K562 (cell line): ENCODE results near the gene REEP3. TPM values are rescaled to one million over a fixed set of nuclear protein-coding genes. Genes with fewer than 3 reads are reported as not detected.
A peak's percentile ranks its signal among the peaks of the same experiment; 100 is the strongest.

Source experiments
- ATAC-seq: fragments of 200-7000 bp; cut with Tn5 transposase; 3 replicates; pipeline ENCODE4 v1.9.1; 2020; ENCODE audit warnings: moderate library complexity
- BruUV-seq: library from RNA; stranded (reverse); fragments of 400-500 nt; replicated peaks from 2 replicates; lab custom pipeline; 2021; lab: Mats Ljungman, UMichigan
- CTCF ChIA-PET: fragments of 300-600 bp; formaldehyde crosslinking; extraction: SDS; loops from one replicate; lab custom pipeline; 2021; ENCODE audit warnings: low intra/inter-chr PET ratio; lab: Yijun Ruan, JAX
- POLR2A ChIA-PET: fragments of 300-600, 350-650 bp; sonication (Branson Sonifier 250); formaldehyde crosslinking; extraction: SDS; loops from one replicate; lab custom pipeline; 2021; ENCODE audit warnings: antibody characterized with exemption, inconsistent platforms; lab: Yijun Ruan, JAX
- DNase-seq, 4 experiments: peaks; one replicate each; pipeline versions ENCODE4 v3.0.0 to v3.0.0-alpha.2; 2011 to 2018; ENCODE audit warnings: low spot score in 3 of 4, mixed read lengths in 3 of 4; ENCODE audit errors: extremely low read depth in 1 of 4
- FAIRE-seq: peaks from 2 replicates; lab custom pipeline; 2011; peaks lifted over from hg19 to GRCh38; lab: Jason Lieb, UNC
- H2AFZ ChIP-seq: 2 replicates; pipeline ENCODE4 v1.6.0; 2011; ENCODE audit warnings: low read depth, low read length, control low read depth, inconsistent platforms
- H3K27ac ChIP-seq: fragments of 200-600 bp; 3 replicates; pipeline ENCODE4 v1.8.0; 2011; ENCODE audit warnings: low read depth, mild to moderate bottlenecking, control low read depth, inconsistent platforms, low read length, moderate library complexity, mixed read lengths; ENCODE audit errors: extremely low read depth
- H3K27me3 ChIP-seq, 2 experiments: fragments of 300-600 bp in 1 of 2; 2 replicates in 1 of 2; 3 replicates in 1 of 2; pipeline versions ENCODE4 v1.6.0 to v1.8.0; 2011; ENCODE audit warnings: inconsistent platforms in 2 of 2, low read length in 2 of 2, mild to moderate bottlenecking in 1 of 2, mixed read lengths in 1 of 2, moderate library complexity in 1 of 2; ENCODE audit not compliant: control insufficient read depth in 2 of 2, insufficient read depth in 2 of 2
- H3K36me3 ChIP-seq: fragments of 300-600 bp; 3 replicates; pipeline ENCODE4 v1.8.0; 2011; ENCODE audit warnings: mild to moderate bottlenecking, low read length, inconsistent platforms; ENCODE audit not compliant: control insufficient read depth, insufficient read depth
- H3K4me1 ChIP-seq, 2 experiments: fragments of 200-600 bp in 1 of 2; replicated peaks in 1 of 2; 2 replicates in 1 of 2; 3 replicates in 1 of 2; pipeline versions ENCODE4 v1.5.1 to v1.8.0; 2011; ENCODE audit warnings: inconsistent platforms in 2 of 2, low read length in 2 of 2, mild to moderate bottlenecking in 1 of 2, mixed read lengths in 1 of 2, moderate library complexity in 1 of 2; ENCODE audit not compliant: control insufficient read depth in 2 of 2, insufficient read depth in 2 of 2
- H3K4me2 ChIP-seq: 2 replicates; pipeline ENCODE4 v1.6.1; 2011; ENCODE audit warnings: low read length, control low read depth, inconsistent platforms, mixed read lengths; ENCODE audit not compliant: insufficient read depth
- H3K4me3 ChIP-seq: fragments of 200-600 bp; sonication (generic), shearing (Covaris generic); 2 replicates; pipeline ENCODE4 v1.5.1; 2016; ENCODE audit warnings: control low read depth, inconsistent platforms
- H3K79me2 ChIP-seq: fragments of 200-600 bp; 3 replicates; pipeline ENCODE4 v1.8.0; 2011; ENCODE audit warnings: low read length, inconsistent platforms; ENCODE audit not compliant: control insufficient read depth, insufficient read depth
- H3K9ac ChIP-seq, 2 experiments: 2 replicates each; pipeline versions ENCODE4 v1.6.0 to v1.6.1; 2011; ENCODE audit warnings: low read depth in 2 of 2, low read length in 2 of 2, control low read depth in 1 of 2, inconsistent platforms in 1 of 2, mild to moderate bottlenecking in 1 of 2, mixed read lengths in 1 of 2; ENCODE audit not compliant: insufficient read depth in 1 of 2
- H3K9me1 ChIP-seq: one replicate; pipeline ENCODE4 v1.6.0; 2011; ENCODE audit warnings: inconsistent platforms, mild to moderate bottlenecking, low read length, moderate library complexity; ENCODE audit not compliant: control insufficient read depth, insufficient read depth
- H3K9me3 ChIP-seq: replicated peaks from 2 replicates; pipeline ENCODE4 v1.5.1; 2011; ENCODE audit warnings: low read depth, low read length, inconsistent platforms; ENCODE audit not compliant: control insufficient read depth, insufficient read depth
- H4K20me1 ChIP-seq: replicated peaks from 2 replicates; pipeline ENCODE4 v1.6.1; 2011; ENCODE audit warnings: low read length, inconsistent platforms, mixed read lengths; ENCODE audit not compliant: control insufficient read depth, insufficient read depth
- ASH1L ChIP-seq: fragments of 450-650 bp; IDR thresholded peaks from 2 replicates; pipeline ENCODE4 v1.6.1; 2018; ENCODE audit warnings: borderline replicate concordance, mild to moderate bottlenecking, low read depth; ENCODE audit not compliant: partially characterized antibody
- FOXK2 ChIP-seq, 2 experiments: fragments of 450-650 bp; IDR thresholded peaks in 1 of 2; conservative IDR thresholded peaks in 1 of 2; 2 replicates each; pipeline ENCODE4 v1.6.1; 2016; ENCODE audit warnings: low read depth in 2 of 2, mild to moderate bottlenecking in 1 of 2
- PHB2 ChIP-seq: fragments of 450-650 bp; IDR thresholded peaks from 2 replicates; pipeline ENCODE4 v1.6.1; 2017; ENCODE audit warnings: low read depth
- WGBS: fragments of 100-300 bp; shearing (Covaris generic); methylation state at CpG from one replicate; pipeline ENCODE4 v1.1.6; 2016; ENCODE audit warnings: low coverage, mixed read lengths; ENCODE audit not compliant: insufficient coverage; ENCODE audit errors: missing lambda C conversion rate; 5-methylcytosine and 5-hydroxymethylcytosine counted together
- in situ Hi-C: fragments of 300-500 bp; cut with MboI; formaldehyde crosslinking; loops from 4 replicates; pipeline ENCODE4 v1.15.0; 2018; ENCODE audit warnings: inconsistent platforms, mixed read lengths
- intact Hi-C: fragments of 100-400 bp; cut with micrococcal nuclease; formaldehyde crosslinking; loops from 2 replicates; pipeline ENCODE4 v1.14.2; 2022
- polyA plus RNA-seq, 8 experiments: library from polyadenylated mRNA; depleted of rRNA in 4 of 8; stranded (reverse) in 5 of 8; unstranded in 3 of 8; fragments of >200 nt; fragmentation: Nextera tagmentation in 2 of 8; fragmentation: Illumina TruSeq in 1 of 8; extraction: Ambion mirVana in 2 of 8; extraction: Trizol in 1 of 8; gene quantifications; 2 replicates each; pipeline versions ENCODE4 v1.2.1 to v1.2.3, GENCODE V29; 2011 to 2014; ENCODE audit warnings: inconsistent platforms in 1 of 8, missing spikeins in 1 of 8
- total RNA-seq, 7 experiments: library from RNA; depleted of rRNA in 6 of 7; stranded (reverse); fragments of >200 nt in 6 of 7; fragmentation: Illumina TruSeq in 2 of 7; extraction: Trizol in 2 of 7; gene quantifications; 2 replicates each; pipeline versions ENCODE4 v1.2.1 to v1.2.3, GENCODE V29; 2011 to 2021; ENCODE audit warnings: low replicate concordance in 1 of 7
- TF ChIP-seq, protein P1 (sequence below), 3 experiments: IDR thresholded peaks in 2 of 3; conservative IDR thresholded peaks in 1 of 3; 2 replicates each; pipeline ENCODE4 v1.5.1; 2011 to 2012; ENCODE audit warnings: low read length in 3 of 3, mild to moderate bottlenecking in 3 of 3, control low read depth in 2 of 3, improper control_type of control experiment in 1 of 3, inconsistent platforms in 1 of 3, low read depth in 1 of 3, mixed read lengths in 1 of 3, moderate library complexity in 1 of 3; ENCODE audit not compliant: insufficient read depth in 2 of 3
- TF ChIP-seq, protein P2 (sequence below): sonication (generic); formaldehyde crosslinking; IDR thresholded peaks from 2 replicates; pipeline ENCODE4 v1.5.0; 2020; ENCODE audit warnings: missing genetic modification reagents
- TF ChIP-seq, protein P3 (sequence below): fragments of 450-650 bp; IDR thresholded peaks from 2 replicates; pipeline ENCODE4 v1.6.1; 2018; ENCODE audit not compliant: partially characterized antibody
- TF ChIP-seq, protein P4 (sequence below): fragments of 450-650 bp; formaldehyde crosslinking; IDR thresholded peaks from 2 replicates; pipeline ENCODE4 v1.4.0; 2022; ENCODE audit warnings: missing genetic modification characterization
- TF ChIP-seq, protein P5 (sequence below): sonication (generic); formaldehyde crosslinking; IDR thresholded peaks from 2 replicates; pipeline ENCODE4 v1.8.1; 2023; ENCODE audit warnings: mild to moderate bottlenecking, missing genetic modification reagents
- TF ChIP-seq, protein P6 (sequence below): sonication (generic); formaldehyde crosslinking; IDR thresholded peaks from 2 replicates; pipeline ENCODE4 v1.8.1; 2022; ENCODE audit warnings: missing genetic modification reagents

Gene REEP3
- total and polyA plus RNA-seq, 9 of the 15 experiments (the other 6 are each of a cell fraction or from before 2014, with no cell fraction given): 3.4 to 13.4 (median 9.2) TPM

DNA sequence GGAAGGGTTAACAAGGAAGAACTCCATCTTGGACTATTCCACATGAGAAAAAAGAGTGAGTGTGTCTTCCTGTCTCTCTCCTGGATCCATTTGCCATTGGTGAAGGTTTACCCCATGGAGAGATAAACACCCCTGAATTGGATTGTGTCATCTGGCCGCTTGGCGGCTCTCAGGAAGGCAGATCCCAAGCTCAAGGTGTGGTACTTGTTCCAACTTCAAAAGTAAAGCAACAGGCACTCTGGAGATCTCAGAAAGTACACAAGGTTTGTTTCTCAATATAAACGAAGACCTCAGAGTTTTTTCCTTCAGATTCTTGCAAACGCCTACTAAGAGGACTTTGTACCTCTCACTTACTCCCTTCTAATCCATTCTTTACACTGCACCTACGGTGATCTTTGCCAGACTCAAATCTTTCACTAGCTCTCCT lies 116.7 kb downstream of the REEP3 start:
- 20% methylated on average over 5 of the region's 5 CpGs for WGBS
- Histone ChIP-seq H3K79me2 (no peaks in the 10 kb centered on the region), H3K4me1 (no peaks in the 10 kb centered on the region), H3K4me3 (no peak overlapping the region), H3K9me3 (no peaks in the 10 kb centered on the region), H3K9ac (no peak overlapping the region), H2AFZ (peak overlapping the region; percentile 18), H3K27ac (no peak overlapping the region), H3K27me3 (peaks cover 2 to 3% of the 10 kb centered on the region in 2 experiments; a peak in 1 of 5 replicates), H4K20me1 (no peaks in the 10 kb centered on the region), H3K4me2 (no peak overlapping the region), H3K36me3 (no peaks in the 10 kb centered on the region), H3K9me1 (no peaks in the 10 kb centered on the region)
- intact Hi-C loops: no loop called here
- ATAC-seq (peak; percentile 73), DNase-seq (peak in 2 of 4 experiments; percentile 40 to 43), FAIRE-seq (peak; percentile 67)
- CTCF ChIA-PET: no interaction called here
- in situ Hi-C loops: loop anchor here (25.0 kb wide), 1 partner anchor 426 kb away; no protein-coding TSS in a partner anchor
- POLR2A ChIA-PET: interaction anchor here (0.6 to 1.0 kb wide), 2 partner anchors 9 to 66 kb away, joined by 3 to 4 read pairs; no protein-coding TSS in a partner anchor
- BruUV-seq: no TSS peak
- TF ChIP-seq, protein P1, sequence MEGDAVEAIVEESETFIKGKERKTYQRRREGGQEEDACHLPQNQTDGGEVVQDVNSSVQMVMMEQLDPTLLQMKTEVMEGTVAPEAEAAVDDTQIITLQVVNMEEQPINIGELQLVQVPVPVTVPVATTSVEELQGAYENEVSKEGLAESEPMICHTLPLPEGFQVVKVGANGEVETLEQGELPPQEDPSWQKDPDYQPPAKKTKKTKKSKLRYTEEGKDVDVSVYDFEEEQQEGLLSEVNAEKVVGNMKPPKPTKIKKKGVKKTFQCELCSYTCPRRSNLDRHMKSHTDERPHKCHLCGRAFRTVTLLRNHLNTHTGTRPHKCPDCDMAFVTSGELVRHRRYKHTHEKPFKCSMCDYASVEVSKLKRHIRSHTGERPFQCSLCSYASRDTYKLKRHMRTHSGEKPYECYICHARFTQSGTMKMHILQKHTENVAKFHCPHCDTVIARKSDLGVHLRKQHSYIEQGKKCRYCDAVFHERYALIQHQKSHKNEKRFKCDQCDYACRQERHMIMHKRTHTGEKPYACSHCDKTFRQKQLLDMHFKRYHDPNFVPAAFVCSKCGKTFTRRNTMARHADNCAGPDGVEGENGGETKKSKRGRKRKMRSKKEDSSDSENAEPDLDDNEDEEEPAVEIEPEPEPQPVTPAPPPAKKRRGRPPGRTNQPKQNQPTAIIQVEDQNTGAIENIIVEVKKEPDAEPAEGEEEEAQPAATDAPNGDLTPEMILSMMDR (IDR thresholded peaks at IDR 0.05 in 2 of 3, conservative IDR thresholded peaks at IDR 0.05 in 1 of 3; ENCODE audit: insufficient read depth in 2 of 3, low read depth in 1 of 3, low read length in 3 of 3): peak; percentile 8 to 27 (median 22); a peak in 2 of 6 replicates
- TF ChIP-seq, protein P2, sequence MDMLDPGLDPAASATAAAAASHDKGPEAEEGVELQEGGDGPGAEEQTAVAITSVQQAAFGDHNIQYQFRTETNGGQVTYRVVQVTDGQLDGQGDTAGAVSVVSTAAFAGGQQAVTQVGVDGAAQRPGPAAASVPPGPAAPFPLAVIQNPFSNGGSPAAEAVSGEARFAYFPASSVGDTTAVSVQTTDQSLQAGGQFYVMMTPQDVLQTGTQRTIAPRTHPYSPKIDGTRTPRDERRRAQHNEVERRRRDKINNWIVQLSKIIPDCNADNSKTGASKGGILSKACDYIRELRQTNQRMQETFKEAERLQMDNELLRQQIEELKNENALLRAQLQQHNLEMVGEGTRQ (CRISPR knock-in tag): no peak
- TF ChIP-seq, protein P3, sequence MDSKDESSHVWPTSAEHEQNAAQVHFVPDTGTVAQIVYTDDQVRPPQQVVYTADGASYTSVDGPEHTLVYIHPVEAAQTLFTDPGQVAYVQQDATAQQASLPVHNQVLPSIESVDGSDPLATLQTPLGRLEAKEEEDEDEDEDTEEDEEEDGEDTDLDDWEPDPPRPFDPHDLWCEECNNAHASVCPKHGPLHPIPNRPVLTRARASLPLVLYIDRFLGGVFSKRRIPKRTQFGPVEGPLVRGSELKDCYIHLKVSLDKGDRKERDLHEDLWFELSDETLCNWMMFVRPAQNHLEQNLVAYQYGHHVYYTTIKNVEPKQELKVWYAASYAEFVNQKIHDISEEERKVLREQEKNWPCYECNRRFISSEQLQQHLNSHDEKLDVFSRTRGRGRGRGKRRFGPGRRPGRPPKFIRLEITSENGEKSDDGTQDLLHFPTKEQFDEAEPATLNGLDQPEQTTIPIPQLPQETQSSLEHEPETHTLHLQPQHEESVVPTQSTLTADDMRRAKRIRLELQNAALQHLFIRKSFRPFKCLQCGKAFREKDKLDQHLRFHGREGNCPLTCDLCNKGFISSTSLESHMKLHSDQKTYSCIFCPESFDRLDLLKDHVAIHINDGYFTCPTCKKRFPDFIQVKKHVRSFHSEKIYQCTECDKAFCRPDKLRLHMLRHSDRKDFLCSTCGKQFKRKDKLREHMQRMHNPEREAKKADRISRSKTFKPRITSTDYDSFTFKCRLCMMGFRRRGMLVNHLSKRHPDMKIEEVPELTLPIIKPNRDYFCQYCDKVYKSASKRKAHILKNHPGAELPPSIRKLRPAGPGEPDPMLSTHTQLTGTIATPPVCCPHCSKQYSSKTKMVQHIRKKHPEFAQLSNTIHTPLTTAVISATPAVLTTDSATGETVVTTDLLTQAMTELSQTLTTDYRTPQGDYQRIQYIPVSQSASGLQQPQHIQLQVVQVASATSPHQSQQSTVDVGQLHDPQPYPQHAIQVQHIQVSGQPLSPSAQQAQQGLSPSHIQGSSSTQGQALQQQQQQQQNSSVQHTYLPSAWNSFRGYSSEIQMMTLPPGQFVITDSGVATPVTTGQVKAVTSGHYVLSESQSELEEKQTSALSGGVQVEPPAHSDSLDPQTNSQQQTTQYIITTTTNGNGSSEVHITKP: peak; percentile 88
- TF ChIP-seq ASH1L: no peak
- TF ChIP-seq, protein P4, sequence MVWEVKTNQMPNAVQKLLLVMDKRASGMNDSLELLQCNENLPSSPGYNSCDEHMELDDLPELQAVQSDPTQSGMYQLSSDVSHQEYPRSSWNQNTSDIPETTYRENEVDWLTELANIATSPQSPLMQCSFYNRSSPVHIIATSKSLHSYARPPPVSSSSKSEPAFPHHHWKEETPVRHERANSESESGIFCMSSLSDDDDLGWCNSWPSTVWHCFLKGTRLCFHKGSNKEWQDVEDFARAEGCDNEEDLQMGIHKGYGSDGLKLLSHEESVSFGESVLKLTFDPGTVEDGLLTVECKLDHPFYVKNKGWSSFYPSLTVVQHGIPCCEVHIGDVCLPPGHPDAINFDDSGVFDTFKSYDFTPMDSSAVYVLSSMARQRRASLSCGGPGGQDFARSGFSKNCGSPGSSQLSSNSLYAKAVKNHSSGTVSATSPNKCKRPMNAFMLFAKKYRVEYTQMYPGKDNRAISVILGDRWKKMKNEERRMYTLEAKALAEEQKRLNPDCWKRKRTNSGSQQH (CRISPR knock-in tag): no peak
- TF ChIP-seq FOXK2 (conservative IDR thresholded peaks at IDR 0.05 in 1 of 2, IDR thresholded peaks at IDR 0.05 in 1 of 2; ENCODE audit: low read depth in 2 of 2): peak in 1 of 2 experiments; percentile 43; a peak in 1 of 4 replicates
- TF ChIP-seq PHB2: no peak
- TF ChIP-seq, protein P5, sequence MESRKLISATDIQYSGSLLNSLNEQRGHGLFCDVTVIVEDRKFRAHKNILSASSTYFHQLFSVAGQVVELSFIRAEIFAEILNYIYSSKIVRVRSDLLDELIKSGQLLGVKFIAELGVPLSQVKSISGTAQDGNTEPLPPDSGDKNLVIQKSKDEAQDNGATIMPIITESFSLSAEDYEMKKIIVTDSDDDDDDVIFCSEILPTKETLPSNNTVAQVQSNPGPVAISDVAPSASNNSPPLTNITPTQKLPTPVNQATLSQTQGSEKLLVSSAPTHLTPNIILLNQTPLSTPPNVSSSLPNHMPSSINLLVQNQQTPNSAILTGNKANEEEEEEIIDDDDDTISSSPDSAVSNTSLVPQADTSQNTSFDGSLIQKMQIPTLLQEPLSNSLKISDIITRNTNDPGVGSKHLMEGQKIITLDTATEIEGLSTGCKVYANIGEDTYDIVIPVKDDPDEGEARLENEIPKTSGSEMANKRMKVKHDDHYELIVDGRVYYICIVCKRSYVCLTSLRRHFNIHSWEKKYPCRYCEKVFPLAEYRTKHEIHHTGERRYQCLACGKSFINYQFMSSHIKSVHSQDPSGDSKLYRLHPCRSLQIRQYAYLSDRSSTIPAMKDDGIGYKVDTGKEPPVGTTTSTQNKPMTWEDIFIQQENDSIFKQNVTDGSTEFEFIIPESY: no peak
- TF ChIP-seq, protein P6, sequence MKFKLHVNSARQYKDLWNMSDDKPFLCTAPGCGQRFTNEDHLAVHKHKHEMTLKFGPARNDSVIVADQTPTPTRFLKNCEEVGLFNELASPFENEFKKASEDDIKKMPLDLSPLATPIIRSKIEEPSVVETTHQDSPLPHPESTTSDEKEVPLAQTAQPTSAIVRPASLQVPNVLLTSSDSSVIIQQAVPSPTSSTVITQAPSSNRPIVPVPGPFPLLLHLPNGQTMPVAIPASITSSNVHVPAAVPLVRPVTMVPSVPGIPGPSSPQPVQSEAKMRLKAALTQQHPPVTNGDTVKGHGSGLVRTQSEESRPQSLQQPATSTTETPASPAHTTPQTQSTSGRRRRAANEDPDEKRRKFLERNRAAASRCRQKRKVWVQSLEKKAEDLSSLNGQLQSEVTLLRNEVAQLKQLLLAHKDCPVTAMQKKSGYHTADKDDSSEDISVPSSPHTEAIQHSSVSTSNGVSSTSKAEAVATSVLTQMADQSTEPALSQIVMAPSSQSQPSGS: no peak
